GM18858 (cell line): Measurements from ENCODE around the gene MED9.
"Not testable (repeated sequence)": the region's sequence is repeated elsewhere in the genome, so short reads cannot be mapped to it uniquely, and the experiment has no call there.

Experiments used
- ATAC-seq: cut with Tn5 transposase; IDR thresholded peaks from one replicate; pipeline ENCODE4 v1.9.1; 2021; ENCODE audit not compliant: unreplicated experiment

Gene MED9

GRCh38 chr17:17476865-17477467 lies at the start of gene MED9:
Gene MED9 (plus strand): TSS chr17:17477000. CDS start chr17:17477042, 42 bp downstream.
- no peak for ATAC-seq

- ATAC-seq: no peak
These were observed 47.6 kb upstream of the MED9 start for GRCh38 chr17:17429222-17429621.

GRCh38 chr17:17430924-17431323 lies 45.9 kb upstream of the MED9 start:
- not testable (repeated sequence) for ATAC-seq

GRCh38 chr17:17431605-17432004 lies 45.2 kb upstream of the MED9 start:
- ATAC-seq: no peak

GRCh38 chr17:17433000-17433703 lies 43.6 kb upstream of the MED9 start:
- no peak for ATAC-seq

- ATAC-seq: no peak
These were observed 42.3 kb upstream of the MED9 start for GRCh38 chr17:17434477-17434876.

- no peak for ATAC-seq
These were observed 41.5 kb upstream of the MED9 start for GRCh38 chr17:17435323-17435722.

- no peak for ATAC-seq
These were observed 39.3 kb upstream of the MED9 start for GRCh38 chr17:17437461-17437860.

GRCh38 chr17:17437893-17438292 lies 38.9 kb upstream of the MED9 start:
- no peak for ATAC-seq

GRCh38 chr17:17440010-17440843 lies 36.6 kb upstream of the MED9 start:
- no peak for ATAC-seq

GRCh38 chr17:17440938-17441675 lies 35.7 kb upstream of the MED9 start:
- no peak for ATAC-seq

- ATAC-seq: no peak
These were observed 33.6 kb upstream of the MED9 start for GRCh38 chr17:17443173-17443572.

GRCh38 chr17:17445296-17445924 lies 31.4 kb upstream of the MED9 start:
- no peak for ATAC-seq

- ATAC-seq: no peak
These were observed 30.7 kb upstream of the MED9 start for GRCh38 chr17:17445925-17446665.

- ATAC-seq: no peak
These were observed 30.1 kb upstream of the MED9 start for GRCh38 chr17:17446666-17447155.

GRCh38 chr17:17447264-17447663 lies 29.5 kb upstream of the MED9 start:
- no peak for ATAC-seq

GRCh38 chr17:17448076-17448475 lies 28.7 kb upstream of the MED9 start:
- no peak for ATAC-seq

- no peak for ATAC-seq
These were observed 28.1 kb upstream of the MED9 start for GRCh38 chr17:17448723-17449122.

GRCh38 chr17:17453088-17453487 lies 23.7 kb upstream of the MED9 start:
- ATAC-seq: no peak

GRCh38 chr17:17454276-17454675 lies 22.5 kb upstream of the MED9 start:
- no peak for ATAC-seq
